Measurements from ENCODE around the gene ITGAD. TPM values are rescaled to one million over a fixed set of nuclear protein-coding genes. Genes with fewer than 3 reads are reported as not detected.

Gene ITGAD
- total RNA-seq, 1 experiment from 2014 or later: not detected

DNA sequence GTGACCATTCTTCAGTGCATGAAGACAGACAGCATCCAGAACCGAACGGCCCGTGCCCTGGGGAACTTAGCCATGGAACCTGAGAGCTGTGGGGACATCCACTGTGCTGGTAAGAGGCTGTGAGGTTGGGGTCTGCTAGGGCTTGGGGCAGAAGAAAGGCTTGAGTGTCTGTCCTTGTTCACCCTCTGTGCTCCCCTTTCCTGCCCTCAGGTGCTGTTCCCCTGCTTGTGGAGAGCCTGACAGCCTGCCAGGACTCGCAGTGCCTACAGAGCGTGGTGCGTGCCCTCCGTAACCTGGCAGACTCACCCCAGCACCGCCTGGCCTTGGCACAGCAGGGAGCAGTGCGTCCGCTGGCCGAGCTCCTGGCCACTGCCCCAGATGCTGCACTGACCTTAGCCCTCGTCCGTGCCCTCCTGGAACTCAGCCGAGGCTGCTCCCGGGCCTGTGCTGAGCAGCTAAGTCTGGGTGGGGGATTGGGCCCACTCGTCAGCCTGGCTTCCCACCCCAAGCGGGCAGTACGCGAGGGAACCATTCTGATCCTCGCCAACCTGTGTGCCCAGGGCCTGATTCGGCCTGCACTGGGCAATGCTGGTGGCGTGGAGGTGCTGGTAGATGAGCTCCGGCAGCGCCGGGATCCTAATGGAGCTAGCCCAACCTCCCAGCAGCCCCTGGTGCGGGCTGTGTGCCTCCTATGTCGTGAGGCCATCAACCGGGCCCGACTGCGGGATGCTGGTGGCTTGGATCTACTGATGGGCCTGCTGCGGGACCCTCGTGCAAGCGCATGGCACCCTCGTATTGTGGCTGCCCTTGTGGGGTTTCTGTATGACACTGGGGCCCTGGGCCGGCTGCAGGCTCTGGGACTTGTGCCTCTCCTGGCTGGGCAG is 69.0 kb downstream of the ITGAD start:
- no peak overlapping the region for H3K9ac ChIP-seq (ENCODE audit: extremely low read depth, insufficient read length, low read length)
- no peaks in the 10 kb centered on the region for H3K4me1 ChIP-seq (ENCODE audit: insufficient read depth, low read length)
- H3K23me2 ChIP-seq (ENCODE audit: insufficient read length, low read depth, low read length, poor library complexity, severe bottlenecking): peaks cover 8% of the 10 kb centered on the region
- H4K5ac ChIP-seq (ENCODE audit: insufficient read length, low read depth, low read length): no peak overlapping the region
- H4K91ac ChIP-seq (ENCODE audit: insufficient read length, low read depth, low read length): no peak overlapping the region
- H3T11ph ChIP-seq (ENCODE audit: low read length): no peak overlapping the region
- H2AK5ac ChIP-seq (ENCODE audit: insufficient read length, low read length): no peak overlapping the region
- H3K79me2 ChIP-seq (ENCODE audit: insufficient read depth, low read length): no peaks in the 10 kb centered on the region; the same call in 1 of the 2 replicates
- no peak overlapping the region for H3K27ac ChIP-seq (ENCODE audit: insufficient read length, low read depth, low read length)
- H4K20me1 ChIP-seq (ENCODE audit: control insufficient read depth, insufficient read depth, insufficient read length): no peaks in the 10 kb centered on the region
- H3K27me3 Mint-ChIP-seq (ENCODE audit: low read depth): no peaks in the 10 kb centered on the region
- no peak overlapping the region for H3K18ac ChIP-seq (ENCODE audit: insufficient read length, low read depth, low read length)
- H3K9me3 Mint-ChIP-seq: peaks cover 0 to 2% of the 10 kb centered on the region in 2 experiments; a peak in 1 of 5 replicates
- no peak overlapping the region for H3K27ac Mint-ChIP-seq
- H3K4me2 ChIP-seq (ENCODE audit: insufficient read depth, insufficient read length, low read length): no peak overlapping the region
- H3K4me3 Mint-ChIP-seq: no peak overlapping the region
- no peak overlapping the region for H3K14ac ChIP-seq (ENCODE audit: insufficient read depth, low read length)
- no peak overlapping the region for H2BK120ac ChIP-seq (ENCODE audit: low read depth, low read length, poor library complexity, severe bottlenecking)
- no peak overlapping the region for H2BK15ac ChIP-seq (ENCODE audit: low read depth, low read length)
- H3K79me1 ChIP-seq (ENCODE audit: insufficient read depth, low read depth, low read length, poor library complexity, severe bottlenecking): no peaks in the 10 kb centered on the region
- peaks cover 3 to 32% (median 29%) of the 10 kb centered on the region in 3 experiments for H3K36me3 Mint-ChIP-seq (ENCODE audit: insufficient read depth in 1 of 3, low read depth in 3 of 3)
- H2BK5ac ChIP-seq (ENCODE audit: insufficient read length, low read length): no peak overlapping the region
- H4K8ac ChIP-seq (replicated peaks; ENCODE audit: insufficient read length, low read depth, low read length): no peak overlapping the region
- no peak overlapping the region for H2BK12ac ChIP-seq (ENCODE audit: insufficient read length, low read depth, low read length)
- no peak overlapping the region for H2AFZ ChIP-seq (ENCODE audit: low read length)
- H3K27me3 ChIP-seq (ENCODE audit: insufficient read depth, low read length): no peaks in the 10 kb centered on the region
- H3K9me3 ChIP-seq (ENCODE audit: control insufficient read depth, low read depth, low read length): no peaks in the 10 kb centered on the region
- DNase-seq: no peak
- WGBS (ENCODE audit: extremely low coverage, insufficient read length, low lambda C conversion rate): no CpG with 5 or more reads among the region's 35 CpGs
- H3K4me1 Mint-ChIP-seq: peaks cover 11 to 12% of the 10 kb centered on the region in 2 experiments
- H2BK20ac ChIP-seq (ENCODE audit: low read depth, low read length, poor library complexity, severe bottlenecking): no peak overlapping the region
- no peak overlapping the region for H3K56ac ChIP-seq (ENCODE audit: insufficient read length, low read depth, low read length)
- TF ChIP-seq, protein P1, sequence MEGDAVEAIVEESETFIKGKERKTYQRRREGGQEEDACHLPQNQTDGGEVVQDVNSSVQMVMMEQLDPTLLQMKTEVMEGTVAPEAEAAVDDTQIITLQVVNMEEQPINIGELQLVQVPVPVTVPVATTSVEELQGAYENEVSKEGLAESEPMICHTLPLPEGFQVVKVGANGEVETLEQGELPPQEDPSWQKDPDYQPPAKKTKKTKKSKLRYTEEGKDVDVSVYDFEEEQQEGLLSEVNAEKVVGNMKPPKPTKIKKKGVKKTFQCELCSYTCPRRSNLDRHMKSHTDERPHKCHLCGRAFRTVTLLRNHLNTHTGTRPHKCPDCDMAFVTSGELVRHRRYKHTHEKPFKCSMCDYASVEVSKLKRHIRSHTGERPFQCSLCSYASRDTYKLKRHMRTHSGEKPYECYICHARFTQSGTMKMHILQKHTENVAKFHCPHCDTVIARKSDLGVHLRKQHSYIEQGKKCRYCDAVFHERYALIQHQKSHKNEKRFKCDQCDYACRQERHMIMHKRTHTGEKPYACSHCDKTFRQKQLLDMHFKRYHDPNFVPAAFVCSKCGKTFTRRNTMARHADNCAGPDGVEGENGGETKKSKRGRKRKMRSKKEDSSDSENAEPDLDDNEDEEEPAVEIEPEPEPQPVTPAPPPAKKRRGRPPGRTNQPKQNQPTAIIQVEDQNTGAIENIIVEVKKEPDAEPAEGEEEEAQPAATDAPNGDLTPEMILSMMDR (conservative IDR thresholded peaks at IDR 0.05): no peak
- no peak overlapping the region for H3K23ac ChIP-seq (ENCODE audit: insufficient read length, low read depth, low read length)
- H3K4ac ChIP-seq (ENCODE audit: low read depth, low read length): no peak overlapping the region

All from H9 (cell line).